Endothelial cell of umbilical vein (primary cell): Measurements from ENCODE around the gene ELAVL1. TPM values are rescaled to one million over a fixed set of nuclear protein-coding genes. Genes with fewer than 3 reads are reported as not detected.

Source experiments
- BruUV-seq: library from RNA; stranded (reverse); fragments of 400-500 nt; replicated peaks from 2 replicates; lab custom pipeline; 2021; lab: Mats Ljungman, UMichigan
- CTCF ChIA-PET: fragments of 300-600, 350-600 bp; sonication (Branson Sonifier 250); formaldehyde crosslinking; loops from one replicate; lab custom pipeline; 2021; ENCODE audit warnings: antibody characterized with exemption, inconsistent platforms; lab: Charles Lee
- POLR2A ChIA-PET: fragments of 300-600, 350-600 bp; sonication (Branson Sonifier 250); formaldehyde crosslinking; loops from one replicate; lab custom pipeline; 2021; ENCODE audit warnings: antibody characterized with exemption, inconsistent platforms; lab: Charles Lee
- DNase-seq: peaks from one replicate; pipeline ENCODE4 v3.0.0-alpha.2; 2011; ENCODE audit warnings: low read depth, low spot score
- FAIRE-seq: peaks from 2 replicates; lab custom pipeline; 2011; peaks lifted over from hg19 to GRCh38; lab: Jason Lieb, UNC
- H2AFZ ChIP-seq: 2 replicates; pipeline ENCODE4 v1.6.0; 2012; ENCODE audit warnings: low read depth, low read length, control low read depth, inconsistent platforms
- H3K27ac ChIP-seq: 2 replicates; pipeline ENCODE4 v1.5.1; 2011; ENCODE audit warnings: low read depth, mild to moderate bottlenecking, control low read depth, low read length, moderate library complexity; ENCODE audit not compliant: insufficient read depth
- H3K27me3 ChIP-seq, 2 experiments: 2 replicates each; pipeline versions ENCODE4 v1.6.0 to v1.6.1; 2011; ENCODE audit warnings: low read length in 2 of 2, mixed read lengths in 1 of 2; ENCODE audit not compliant: control insufficient read depth in 2 of 2, insufficient read depth in 2 of 2
- H3K36me3 ChIP-seq, 2 experiments: 2 replicates in 1 of 2; 3 replicates in 1 of 2; pipeline ENCODE4 v1.5.1; 2011; ENCODE audit warnings: low read length in 2 of 2, mild to moderate bottlenecking in 1 of 2, moderate library complexity in 1 of 2; ENCODE audit not compliant: control insufficient read depth in 2 of 2, insufficient read depth in 2 of 2; ENCODE audit errors: extremely low read depth in 1 of 2
- H3K4me1 ChIP-seq: 3 replicates; pipeline ENCODE4 v1.5.1; 2011; ENCODE audit warnings: mild to moderate bottlenecking, low read length; ENCODE audit not compliant: control insufficient read depth, insufficient read depth; ENCODE audit errors: extremely low read depth
- H3K4me2 ChIP-seq: 2 replicates; pipeline ENCODE4 v1.6.1; 2011; ENCODE audit warnings: low read length, control low read depth, mixed read lengths; ENCODE audit not compliant: insufficient read depth
- H3K4me3 ChIP-seq, 3 experiments: fragments of 200-600 bp in 1 of 3; sonication (generic), shearing (Covaris generic) in 1 of 3; replicated peaks in 1 of 3; 2 replicates each; pipeline ENCODE4 v1.5.1; 2011 to 2016; ENCODE audit warnings: control low read depth in 3 of 3, low read length in 3 of 3, mild to moderate bottlenecking in 2 of 3, inconsistent platforms in 1 of 3, low read depth in 1 of 3, moderate library complexity in 1 of 3; ENCODE audit not compliant: insufficient read depth in 1 of 3
- H3K79me2 ChIP-seq: 2 replicates; pipeline ENCODE4 v1.6.0; 2012; ENCODE audit warnings: low read length, inconsistent platforms; ENCODE audit not compliant: control insufficient read depth, insufficient read depth
- H3K9ac ChIP-seq: replicated peaks from 2 replicates; pipeline ENCODE3; 2011; ENCODE audit warnings: low read length, control low read depth; ENCODE audit not compliant: insufficient read depth; ENCODE audit errors: extremely low read depth
- H3K9me1 ChIP-seq: replicated peaks from 3 replicates; pipeline ENCODE4 v1.6.0; 2011; ENCODE audit warnings: mild to moderate bottlenecking, low read length; ENCODE audit not compliant: control insufficient read depth, insufficient read depth; ENCODE audit errors: extremely low read depth
- H3K9me3 ChIP-seq: replicated peaks from 2 replicates; pipeline ENCODE4 v1.5.1; 2012; ENCODE audit warnings: low read length, inconsistent platforms; ENCODE audit not compliant: control insufficient read depth, insufficient read depth
- H4K20me1 ChIP-seq: replicated peaks from 2 replicates; pipeline ENCODE3; 2011; ENCODE audit warnings: mild to moderate bottlenecking, low read length; ENCODE audit not compliant: control insufficient read depth, insufficient read depth; ENCODE audit errors: extremely low read depth
- CTCF ChIP-seq, 2 donors: IDR thresholded peaks; 1 replicate in 1 of 2; 2 replicates in 1 of 2; pipeline ENCODE4 v1.5.1; 2011; ENCODE audit warnings: low read length in 2 of 2, mild to moderate bottlenecking in 2 of 2, moderate library complexity in 2 of 2, control low read depth in 1 of 2, inconsistent platforms in 1 of 2, low read depth in 1 of 2; ENCODE audit not compliant: insufficient read depth in 1 of 2; ENCODE audit errors: extremely low read depth in 1 of 2
- JUN ChIP-seq: IDR thresholded peaks from 2 replicates; pipeline ENCODE4 v1.6.1; 2011; ENCODE audit warnings: borderline replicate concordance, low read depth; ENCODE audit not compliant: insufficient read length, insufficient read depth
- dilution Hi-C: fragments of 300-500 bp; cut with MboI; formaldehyde crosslinking; loops from one replicate; pipeline ENCODE4 v1.15.0; 2019; ENCODE audit warnings: low sequenced_read_pairs; ENCODE audit not compliant: extremely low pct_ligation_motif_present
- intact Hi-C: fragments of 100-400 bp; cut with micrococcal nuclease; formaldehyde crosslinking; loops from one replicate; pipeline ENCODE4 v1.10.0; 2022
- polyA plus RNA-seq, 4 experiments: library from polyadenylated mRNA; depleted of rRNA in 3 of 4; stranded (reverse) in 3 of 4; unstranded in 1 of 4; fragments of >200 nt; gene quantifications; 2 replicates each; pipeline versions ENCODE4 v1.2.1 to v1.2.3, GENCODE V29; 2011 to 2012; ENCODE audit warnings: missing spikeins in 1 of 4
- total RNA-seq: library from RNA; stranded (reverse); gene quantifications from 2 replicates; pipeline ENCODE4 v1.2.3, GENCODE V29; 2021
- TF ChIP-seq, protein P1 (sequence below): IDR thresholded peaks from 2 replicates; pipeline ENCODE4 v1.6.1; 2011; ENCODE audit not compliant: insufficient read depth, insufficient read length

The ELAVL1 gene
- total and polyA plus RNA-seq, 2 donors (not counting 3 experiments of a cell fraction or from before 2014, with no cell fraction given): 46.8 to 134 TPM

DNA sequence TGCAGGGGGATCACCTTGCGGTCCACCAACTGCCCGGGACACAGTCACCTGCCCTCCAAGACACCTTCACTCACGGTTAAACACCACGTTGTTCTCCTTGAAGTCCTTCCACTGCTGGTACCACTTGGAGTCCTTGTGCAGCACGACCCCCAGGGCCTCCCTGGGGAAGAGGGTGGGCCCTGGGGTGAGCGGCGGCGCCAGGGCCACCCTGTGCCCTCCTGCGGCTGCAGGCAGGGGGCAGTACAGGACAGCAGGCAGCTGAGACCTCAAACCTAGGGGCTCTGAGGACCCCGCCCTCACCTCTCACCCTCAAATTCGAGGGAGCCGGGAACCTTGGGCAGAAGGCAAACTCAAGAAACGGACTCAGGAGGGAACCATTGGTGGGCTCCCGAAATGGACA is 72.0 kb downstream of the ELAVL1 start:
- FAIRE-seq (no peak), DNase-seq (no peak)
- H3K9me3 ChIP-seq: no peaks in the 10 kb centered on the region
- POLR2A ChIA-PET: no interaction called here
- H3K4me3 ChIP-seq: no peak overlapping the region
- no peak overlapping the region for H2AFZ ChIP-seq
- no peaks in the 10 kb centered on the region for H3K79me2 ChIP-seq
- intact Hi-C loops: no loop called here
- H4K20me1 ChIP-seq: no peaks in the 10 kb centered on the region
- peaks cover 10% of the 10 kb centered on the region for H3K4me1 ChIP-seq
- no peaks in the 10 kb centered on the region for H3K9me1 ChIP-seq
- no peaks in the 10 kb centered on the region for H3K27me3 ChIP-seq
- CTCF ChIA-PET: no interaction called here
- no peak overlapping the region for H3K9ac ChIP-seq
- no TSS peak for BruUV-seq
- H3K36me3 ChIP-seq: peaks cover 10 to 58% of the 10 kb centered on the region in 2 experiments
- dilution Hi-C loops: no loop called here
- TF ChIP-seq CTCF (IDR thresholded peaks at IDR 0.05; ENCODE audit: extremely low read depth in 1 of 2, insufficient read depth in 1 of 2, low read depth in 1 of 2, low read length in 2 of 2) (peak; percentile 26 to 35), JUN (no peak)
- no peak overlapping the region for H3K4me2 ChIP-seq
- H3K27ac ChIP-seq: no peak overlapping the region

DNA sequence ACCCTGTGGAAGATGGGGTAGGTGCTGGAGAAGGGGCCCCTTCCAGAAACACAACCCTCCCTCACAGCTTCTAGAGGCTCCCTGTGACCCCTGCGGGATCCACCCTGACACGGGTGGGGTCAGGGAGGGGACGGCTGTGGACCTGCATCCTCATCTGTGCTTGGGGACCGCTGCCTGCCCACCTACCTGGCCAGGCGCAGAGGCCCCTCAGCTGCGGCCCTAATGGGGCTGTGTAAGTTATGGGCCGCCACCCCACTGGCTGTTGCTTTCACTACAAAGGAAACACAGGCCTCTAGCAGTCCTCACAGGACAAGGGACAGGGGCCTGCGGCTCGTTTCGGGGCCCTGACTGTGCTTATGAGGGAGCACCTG is 72.5 kb downstream of the ELAVL1 start:
- CTCF ChIA-PET: no interaction called here
- dilution Hi-C loops (no loop called here), intact Hi-C loops (no loop called here)
- H2AFZ ChIP-seq: no peak overlapping the region
- H3K4me1 ChIP-seq: peaks cover 14% of the 10 kb centered on the region
- no peak overlapping the region for H3K4me3 ChIP-seq
- H3K9me1 ChIP-seq: no peaks in the 10 kb centered on the region
- BruUV-seq: no TSS peak
- TF ChIP-seq, protein P1, sequence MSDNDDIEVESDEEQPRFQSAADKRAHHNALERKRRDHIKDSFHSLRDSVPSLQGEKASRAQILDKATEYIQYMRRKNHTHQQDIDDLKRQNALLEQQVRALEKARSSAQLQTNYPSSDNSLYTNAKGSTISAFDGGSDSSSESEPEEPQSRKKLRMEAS: no peak
- no peak overlapping the region for H3K9ac ChIP-seq
- peaks cover 10 to 58% of the 10 kb centered on the region in 2 experiments for H3K36me3 ChIP-seq
- no peaks in the 10 kb centered on the region for H3K79me2 ChIP-seq
- FAIRE-seq (no peak), DNase-seq (no peak)
- POLR2A ChIA-PET: no interaction called here
- H3K4me2 ChIP-seq: no peak overlapping the region
- H3K27ac ChIP-seq: no peak overlapping the region
- H4K20me1 ChIP-seq: no peaks in the 10 kb centered on the region
- no peaks in the 10 kb centered on the region for H3K9me3 ChIP-seq
- no peaks in the 10 kb centered on the region for H3K27me3 ChIP-seq
